K562 (cell line): ENCODE results near the gene BCO2. TPM values are rescaled to one million over a fixed set of nuclear protein-coding genes. Genes with fewer than 3 reads are reported as not detected.

Source experiments
- ATAC-seq: fragments of 200-7000 bp; cut with Tn5 transposase; 3 replicates; pipeline ENCODE4 v1.9.1; 2020; ENCODE audit warnings: moderate library complexity
- BruUV-seq: library from RNA; stranded (reverse); fragments of 400-500 nt; replicated peaks from 2 replicates; lab custom pipeline; 2021; lab: Mats Ljungman, UMichigan
- CTCF ChIA-PET: fragments of 300-600 bp; formaldehyde crosslinking; extraction: SDS; loops from one replicate; lab custom pipeline; 2021; ENCODE audit warnings: low intra/inter-chr PET ratio; lab: Yijun Ruan, JAX
- POLR2A ChIA-PET: fragments of 300-600, 350-650 bp; sonication (Branson Sonifier 250); formaldehyde crosslinking; extraction: SDS; loops from one replicate; lab custom pipeline; 2021; ENCODE audit warnings: antibody characterized with exemption, inconsistent platforms; lab: Yijun Ruan, JAX
- DNase-seq, 4 experiments: peaks; one replicate each; pipeline versions ENCODE4 v3.0.0 to v3.0.0-alpha.2; 2011 to 2018; ENCODE audit warnings: low spot score in 3 of 4, mixed read lengths in 3 of 4; ENCODE audit errors: extremely low read depth in 1 of 4
- FAIRE-seq: peaks from 2 replicates; lab custom pipeline; 2011; peaks lifted over from hg19 to GRCh38; lab: Jason Lieb, UNC
- H2AFZ ChIP-seq: 2 replicates; pipeline ENCODE4 v1.6.0; 2011; ENCODE audit warnings: low read depth, low read length, control low read depth, inconsistent platforms
- H3K27ac ChIP-seq: fragments of 200-600 bp; 3 replicates; pipeline ENCODE4 v1.8.0; 2011; ENCODE audit warnings: low read depth, mild to moderate bottlenecking, control low read depth, inconsistent platforms, low read length, moderate library complexity, mixed read lengths; ENCODE audit errors: extremely low read depth
- H3K27me3 ChIP-seq, 2 experiments: fragments of 300-600 bp in 1 of 2; 2 replicates in 1 of 2; 3 replicates in 1 of 2; pipeline versions ENCODE4 v1.6.0 to v1.8.0; 2011; ENCODE audit warnings: inconsistent platforms in 2 of 2, low read length in 2 of 2, mild to moderate bottlenecking in 1 of 2, mixed read lengths in 1 of 2, moderate library complexity in 1 of 2; ENCODE audit not compliant: control insufficient read depth in 2 of 2, insufficient read depth in 2 of 2
- H3K36me3 ChIP-seq: fragments of 300-600 bp; 3 replicates; pipeline ENCODE4 v1.8.0; 2011; ENCODE audit warnings: mild to moderate bottlenecking, low read length, inconsistent platforms; ENCODE audit not compliant: control insufficient read depth, insufficient read depth
- H3K4me1 ChIP-seq, 2 experiments: fragments of 200-600 bp in 1 of 2; replicated peaks in 1 of 2; 2 replicates in 1 of 2; 3 replicates in 1 of 2; pipeline versions ENCODE4 v1.5.1 to v1.8.0; 2011; ENCODE audit warnings: inconsistent platforms in 2 of 2, low read length in 2 of 2, mild to moderate bottlenecking in 1 of 2, mixed read lengths in 1 of 2, moderate library complexity in 1 of 2; ENCODE audit not compliant: control insufficient read depth in 2 of 2, insufficient read depth in 2 of 2
- H3K4me2 ChIP-seq: 2 replicates; pipeline ENCODE4 v1.6.1; 2011; ENCODE audit warnings: low read length, control low read depth, inconsistent platforms, mixed read lengths; ENCODE audit not compliant: insufficient read depth
- H3K4me3 ChIP-seq: fragments of 200-600 bp; sonication (generic), shearing (Covaris generic); 2 replicates; pipeline ENCODE4 v1.5.1; 2016; ENCODE audit warnings: control low read depth, inconsistent platforms
- H3K79me2 ChIP-seq: fragments of 200-600 bp; 3 replicates; pipeline ENCODE4 v1.8.0; 2011; ENCODE audit warnings: low read length, inconsistent platforms; ENCODE audit not compliant: control insufficient read depth, insufficient read depth
- H3K9ac ChIP-seq, 2 experiments: 2 replicates each; pipeline versions ENCODE4 v1.6.0 to v1.6.1; 2011; ENCODE audit warnings: low read depth in 2 of 2, low read length in 2 of 2, control low read depth in 1 of 2, inconsistent platforms in 1 of 2, mild to moderate bottlenecking in 1 of 2, mixed read lengths in 1 of 2; ENCODE audit not compliant: insufficient read depth in 1 of 2
- H3K9me1 ChIP-seq: one replicate; pipeline ENCODE4 v1.6.0; 2011; ENCODE audit warnings: inconsistent platforms, mild to moderate bottlenecking, low read length, moderate library complexity; ENCODE audit not compliant: control insufficient read depth, insufficient read depth
- H3K9me3 ChIP-seq: replicated peaks from 2 replicates; pipeline ENCODE4 v1.5.1; 2011; ENCODE audit warnings: low read depth, low read length, inconsistent platforms; ENCODE audit not compliant: control insufficient read depth, insufficient read depth
- H4K20me1 ChIP-seq: replicated peaks from 2 replicates; pipeline ENCODE4 v1.6.1; 2011; ENCODE audit warnings: low read length, inconsistent platforms, mixed read lengths; ENCODE audit not compliant: control insufficient read depth, insufficient read depth
- ARID4B ChIP-seq: sonication (generic); formaldehyde crosslinking; IDR thresholded peaks from 2 replicates; pipeline ENCODE4 v1.8.0; 2022; ENCODE audit warnings: mild to moderate bottlenecking, missing genetic modification reagents
- E2F8 ChIP-seq: fragments of 450-650 bp; IDR thresholded peaks from 2 replicates; pipeline ENCODE4 v1.7.1; 2018; ENCODE audit warnings: mild to moderate bottlenecking, low read depth; ENCODE audit not compliant: partially characterized antibody
- ELK3 ChIP-seq: fragments of 450-650 bp; formaldehyde crosslinking; IDR thresholded peaks from 2 replicates; pipeline ENCODE4 v1.4.0; 2020; ENCODE audit warnings: mild to moderate bottlenecking
- FOXK1 ChIP-seq: sonication (generic); formaldehyde crosslinking; IDR thresholded peaks from 2 replicates; pipeline ENCODE4 v1.8.0; 2022; ENCODE audit warnings: missing genetic modification reagents, mild to moderate bottlenecking, borderline replicate concordance
- PREB ChIP-seq: sonication (generic); formaldehyde crosslinking; IDR thresholded peaks from 2 replicates; pipeline ENCODE4 v1.8.1; 2023; ENCODE audit warnings: mild to moderate bottlenecking, missing genetic modification reagents
- RNF219 ChIP-seq: fragments of 250-450 bp; sonication (Bioruptor Pico); IDR thresholded peaks from 2 replicates; pipeline ENCODE4 v1.5.0; 2022; ENCODE audit warnings: mild to moderate bottlenecking
- TCF3 ChIP-seq: sonication (generic); formaldehyde crosslinking; IDR thresholded peaks from 2 replicates; pipeline ENCODE4 v1.4.0; 2020; ENCODE audit warnings: mild to moderate bottlenecking, missing genetic modification reagents
- XRCC4 ChIP-seq: IDR thresholded peaks from one replicate; pipeline ENCODE4 v1.6.1; 2011; ENCODE audit not compliant: insufficient read depth, insufficient read length; ENCODE audit errors: extremely low read depth
- ZBTB1 ChIP-seq: sonication (generic); formaldehyde crosslinking; IDR thresholded peaks from 2 replicates; pipeline ENCODE4 v1.8.1; 2023; ENCODE audit warnings: missing genetic modification reagents, low read depth, mild to moderate bottlenecking, borderline replicate concordance
- WGBS: fragments of 100-300 bp; shearing (Covaris generic); methylation state at CpG from one replicate; pipeline ENCODE4 v1.1.6; 2016; ENCODE audit warnings: low coverage, mixed read lengths; ENCODE audit not compliant: insufficient coverage; ENCODE audit errors: missing lambda C conversion rate; 5-methylcytosine and 5-hydroxymethylcytosine counted together
- in situ Hi-C: fragments of 300-500 bp; cut with MboI; formaldehyde crosslinking; loops from 4 replicates; pipeline ENCODE4 v1.15.0; 2018; ENCODE audit warnings: inconsistent platforms, mixed read lengths
- intact Hi-C: fragments of 100-400 bp; cut with micrococcal nuclease; formaldehyde crosslinking; loops from 2 replicates; pipeline ENCODE4 v1.14.2; 2022
- polyA plus RNA-seq, 8 experiments: library from polyadenylated mRNA; depleted of rRNA in 4 of 8; stranded (reverse) in 5 of 8; unstranded in 3 of 8; fragments of >200 nt; fragmentation: Nextera tagmentation in 2 of 8; fragmentation: Illumina TruSeq in 1 of 8; extraction: Ambion mirVana in 2 of 8; extraction: Trizol in 1 of 8; gene quantifications; 2 replicates each; pipeline versions ENCODE4 v1.2.1 to v1.2.3, GENCODE V29; 2011 to 2014; ENCODE audit warnings: inconsistent platforms in 1 of 8, missing spikeins in 1 of 8
- total RNA-seq, 7 experiments: library from RNA; depleted of rRNA in 6 of 7; stranded (reverse); fragments of >200 nt in 6 of 7; fragmentation: Illumina TruSeq in 2 of 7; extraction: Trizol in 2 of 7; gene quantifications; 2 replicates each; pipeline versions ENCODE4 v1.2.1 to v1.2.3, GENCODE V29; 2011 to 2021; ENCODE audit warnings: low replicate concordance in 1 of 7

Gene BCO2
- total and polyA plus RNA-seq, 9 of the 15 experiments (the other 6 are each of a cell fraction or from before 2014, with no cell fraction given): 0.21 to 1.0 (median 0.47) TPM; not detected in 1

GRCh38 chr11:112177589-112177988, 2.3 kb downstream of the BCO2 start:
- Histone ChIP-seq H3K79me2 (no peaks in the 10 kb centered on the region), H3K9me1 (no peaks in the 10 kb centered on the region), H3K4me1 (peaks cover 0 to 8% of the 10 kb centered on the region in 2 experiments; a peak in 2 of 5 replicates), H3K9ac (no peak overlapping the region), H3K4me2 (no peak overlapping the region), H3K27ac (no peak overlapping the region), H4K20me1 (peaks cover 3% of the 10 kb centered on the region; the same call in 1 of the 2 replicates), H2AFZ (no peak overlapping the region), H3K9me3 (no peaks in the 10 kb centered on the region), H3K4me3 (no peak overlapping the region), H3K36me3 (no peaks in the 10 kb centered on the region), H3K27me3 (peaks cover 0 to 8% of the 10 kb centered on the region in 2 experiments; a peak in 2 of 5 replicates)
- ChIA-PET POLR2A (no interaction called here), CTCF (no interaction called here)
- no TSS peak for BruUV-seq
- WGBS: 0% methylated on average over 3 of the region's 4 CpGs
- DNase-seq (no peak), FAIRE-seq (no peak), ATAC-seq (no peak)
- in situ Hi-C loops (no loop called here), intact Hi-C loops (no loop called here)
- TF ChIP-seq XRCC4: no peak
- no peak for TF ChIP-seq E2F8
- no peak for TF ChIP-seq ZBTB1 (CRISPR knock-in tag)
- no peak for TF ChIP-seq ARID4B (CRISPR knock-in tag)
- no peak for TF ChIP-seq TCF3 (CRISPR knock-in tag)
- TF ChIP-seq RNF219 (CRISPR knock-in tag): no peak
- TF ChIP-seq FOXK1 (CRISPR knock-in tag): no peak
- no peak for TF ChIP-seq PREB (CRISPR knock-in tag)
- no peak for TF ChIP-seq ELK3 (CRISPR knock-in tag)
